GM13977 (cell line): ENCODE data around the gene SULF2.

ENCODE experiments used
- DNase-seq: peaks from one replicate; pipeline ENCODE4 v3.0.0; 2012; ENCODE audit warnings: low spot score
- CTCF ChIP-seq: IDR thresholded peaks from 2 replicates; pipeline ENCODE4 v1.5.1; 2012; ENCODE audit warnings: mild to moderate bottlenecking, control low read depth; ENCODE audit not compliant: insufficient read depth; ENCODE audit errors: extremely low read depth, missing control alignments
- in situ Hi-C: fragments of 300-500 bp; cut with MboI; formaldehyde crosslinking; loops from one replicate; pipeline ENCODE4 v1.12.0; 2022; ENCODE audit warnings: low sequenced_read_pairs, low pct_unique_long_range_greater_than_20kb, mixed read lengths, inconsistent platforms; ENCODE audit not compliant: unreplicated experiment

Gene SULF2

GRCh38 chr20:47718398-47718797 is 66.9 kb downstream of the SULF2 start:
- in situ Hi-C loops, result loop anchor here (25.0 kb wide), 1 partner anchor 894 kb away; no protein-coding TSS in a partner anchor
- TF ChIP-seq CTCF, result no peak
- no peak for DNase-seq

GRCh38 chr20:47717421-47717820 is 67.9 kb downstream of the SULF2 start:
- in situ Hi-C loops, result loop anchor here (25.0 kb wide), 1 partner anchor 895 kb away; no protein-coding TSS in a partner anchor
- no peak for DNase-seq
- no peak for TF ChIP-seq CTCF

GRCh38 chr20:47713878-47714450 is 71.3 kb downstream of the SULF2 start:
- in situ Hi-C loops, result loop anchor here (25.0 kb wide), 1 partner anchor 898 kb away; no protein-coding TSS in a partner anchor
- TF ChIP-seq CTCF, result no peak
- no peak for DNase-seq

- in situ Hi-C loops, result loop anchor here (25.0 kb wide), 1 partner anchor 899 kb away; no protein-coding TSS in a partner anchor
- TF ChIP-seq CTCF, result no peak
- DNase-seq, result no peak
Observed at GRCh38 chr20:47713163-47713562, 72.1 kb downstream of the SULF2 start.

- no peak for TF ChIP-seq CTCF
- in situ Hi-C loops, result loop anchor here (25.0 kb wide), 1 partner anchor 901 kb away; no protein-coding TSS in a partner anchor
Observed at GRCh38 chr20:47711046-47711752, 74.1 kb downstream of the SULF2 start.

GRCh38 chr20:47710665-47711045 is 74.6 kb downstream of the SULF2 start:
- in situ Hi-C loops, result loop anchor here (25.0 kb wide), 1 partner anchor 902 kb away; no protein-coding TSS in a partner anchor
- no peak for TF ChIP-seq CTCF
- DNase-seq, result no peak

More at GRCh38 chr20:47711046-47711752, 74.1 kb downstream of the SULF2 start:
- no peak for DNase-seq
